Measurements from ENCODE around the gene MBNL2.

The MBNL2 gene

GRCh38 chr13:97431171-97431764, 209.1 kb downstream of the MBNL2 start:
- no peak for DNase-seq

- no peak for DNase-seq
These were observed 210.2 kb downstream of the MBNL2 start for GRCh38 chr13:97432232-97432916.

GRCh38 chr13:97432917-97433726, 211.0 kb downstream of the MBNL2 start:
- peak; percentile 99 to 100 for DNase-seq

- DNase-seq, result peak; percentile 91 to 95
These were observed 211.7 kb downstream of the MBNL2 start, which contains the start of gene RAP2A for GRCh38 chr13:97433727-97434396. RAP2A (plus strand) TSS chr13:97434169; CDS start chr13:97434471, 302 bp downstream.

GRCh38 chr13:97434397-97435201, 212.5 kb downstream of the MBNL2 start:
- peak; percentile 33 to 50 for DNase-seq

- no peak for DNase-seq
These were observed 213.2 kb downstream of the MBNL2 start for GRCh38 chr13:97435323-97435722.

GRCh38 chr13:97435794-97436193, 213.7 kb downstream of the MBNL2 start:
- peak in 1 of 2 donors; percentile 15 for DNase-seq

GRCh38 chr13:97436845-97437244, 214.7 kb downstream of the MBNL2 start:
- DNase-seq, result no peak

GRCh38 chr13:97437729-97438128, 215.6 kb downstream of the MBNL2 start:
- no peak for DNase-seq

- no peak for DNase-seq
These were observed 216.9 kb downstream of the MBNL2 start for GRCh38 chr13:97438856-97439595.

- DNase-seq, result no peak
These were observed 218.6 kb downstream of the MBNL2 start for GRCh38 chr13:97440598-97441170.

- DNase-seq, result no peak
These were observed 219.2 kb downstream of the MBNL2 start for GRCh38 chr13:97441368-97441767.
